Measurements from ENCODE around the gene SUCO. TPM values are rescaled to one million over a fixed set of nuclear protein-coding genes. Genes with fewer than 3 reads are reported as not detected.

Gene SUCO
- total RNA-seq, 4 donors from 2014 or later: 18.6 to 26.9 (median 23.4) TPM

- peaks cover 5 to 83% (median 5%) of the 10 kb centered on the region in 3 donors for H3K36me3 ChIP-seq
- TF ChIP-seq POLR2A (IDR thresholded peaks at IDR 0.05): no peak
- TF ChIP-seq, protein P1, sequence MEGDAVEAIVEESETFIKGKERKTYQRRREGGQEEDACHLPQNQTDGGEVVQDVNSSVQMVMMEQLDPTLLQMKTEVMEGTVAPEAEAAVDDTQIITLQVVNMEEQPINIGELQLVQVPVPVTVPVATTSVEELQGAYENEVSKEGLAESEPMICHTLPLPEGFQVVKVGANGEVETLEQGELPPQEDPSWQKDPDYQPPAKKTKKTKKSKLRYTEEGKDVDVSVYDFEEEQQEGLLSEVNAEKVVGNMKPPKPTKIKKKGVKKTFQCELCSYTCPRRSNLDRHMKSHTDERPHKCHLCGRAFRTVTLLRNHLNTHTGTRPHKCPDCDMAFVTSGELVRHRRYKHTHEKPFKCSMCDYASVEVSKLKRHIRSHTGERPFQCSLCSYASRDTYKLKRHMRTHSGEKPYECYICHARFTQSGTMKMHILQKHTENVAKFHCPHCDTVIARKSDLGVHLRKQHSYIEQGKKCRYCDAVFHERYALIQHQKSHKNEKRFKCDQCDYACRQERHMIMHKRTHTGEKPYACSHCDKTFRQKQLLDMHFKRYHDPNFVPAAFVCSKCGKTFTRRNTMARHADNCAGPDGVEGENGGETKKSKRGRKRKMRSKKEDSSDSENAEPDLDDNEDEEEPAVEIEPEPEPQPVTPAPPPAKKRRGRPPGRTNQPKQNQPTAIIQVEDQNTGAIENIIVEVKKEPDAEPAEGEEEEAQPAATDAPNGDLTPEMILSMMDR (IDR thresholded peaks at IDR 0.05): no peak
- intact Hi-C loops (cut with DNase I): no loop called here
Measured at GRCh38 chr1:172567720-172568119, 34.8 kb downstream of the SUCO start.

DNA sequence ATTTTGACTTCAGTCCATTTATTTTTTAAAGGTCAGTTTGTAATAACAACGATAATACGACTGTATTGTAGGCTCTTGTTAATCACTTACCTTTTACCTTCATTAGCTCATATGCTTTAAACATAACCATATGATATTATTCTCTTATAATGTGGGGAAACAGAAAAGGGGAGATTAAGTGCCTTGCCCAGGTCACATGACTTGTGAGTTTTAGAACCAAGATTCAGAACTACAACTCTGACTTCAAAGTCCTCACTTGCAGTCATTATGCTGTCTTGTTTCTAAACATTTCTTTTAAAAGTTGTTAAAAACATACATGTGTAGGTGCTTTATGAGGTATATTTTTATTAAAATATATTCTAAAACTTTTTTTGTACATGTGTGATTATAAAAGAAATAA, 41.1 kb downstream of the SUCO start:
- intact Hi-C loops (cut with DNase I): no loop called here
- TF ChIP-seq POLR2A (IDR thresholded peaks at IDR 0.05): no peak
- TF ChIP-seq, protein P1 (IDR thresholded peaks at IDR 0.05): no peak
- no peaks in the 10 kb centered on the region for H3K27me3 ChIP-seq

More at GRCh38 chr1:172567720-172568119, 34.8 kb downstream of the SUCO start:
- H3K27me3 ChIP-seq: no peaks in the 10 kb centered on the region
- no peak overlapping the region for H3K4me3 ChIP-seq
- no peak overlapping the region for H3K27ac ChIP-seq
- H3K9me3 ChIP-seq: no peaks in the 10 kb centered on the region
- 86 to 96% methylated on average over 3 of the region's 3 CpGs for WGBS, 2 donors
- no peaks in the 10 kb centered on the region for H3K4me1 ChIP-seq
- DNase-seq: no peak

DNA sequence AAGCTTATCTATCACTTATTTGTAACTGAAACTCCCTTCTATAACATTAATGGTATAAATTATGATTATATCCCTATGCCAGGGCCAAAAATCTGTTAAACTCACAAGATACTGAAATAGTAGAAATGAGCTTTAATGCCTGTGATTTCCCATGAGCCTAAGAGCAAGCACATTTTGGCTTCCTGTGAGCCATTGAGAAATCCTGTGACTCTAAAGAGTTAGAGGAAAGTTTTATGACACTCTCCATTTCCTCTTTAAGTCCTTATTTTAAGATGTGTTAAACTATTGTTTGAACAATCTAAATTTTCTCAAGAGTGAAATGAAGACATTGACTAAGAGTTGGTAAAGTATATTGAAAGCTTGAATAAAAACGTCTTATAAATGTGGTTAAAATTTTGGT, 45.6 kb downstream of the SUCO start:
- intact Hi-C loops (cut with DNase I): no loop called here
- no peak for DNase-seq
- Histone ChIP-seq H3K9me3 (no peaks in the 10 kb centered on the region), H3K36me3 (peaks cover 0 to 82% (median 0%) of the 10 kb centered on the region in 3 donors), H3K27ac (no peak overlapping the region), H3K4me1 (no peaks in the 10 kb centered on the region), H3K4me3 (no peak overlapping the region), H3K27me3 (no peaks in the 10 kb centered on the region)
- no peak for TF ChIP-seq POLR2A (IDR thresholded peaks at IDR 0.05)
- TF ChIP-seq, protein P1 (IDR thresholded peaks at IDR 0.05): no peak
- WGBS, 2 donors: 73 to 74% methylated on average over 1 of the region's 1 CpG

More for the DNA sequence above, 41.1 kb downstream of the SUCO start:
- DNase-seq: no peak
- WGBS, 2 donors: 91 to 95% methylated on average over 2 of the region's 2 CpGs
- H3K4me3 ChIP-seq: no peak overlapping the region
- H3K27ac ChIP-seq: no peak overlapping the region
- H3K36me3 ChIP-seq: peaks cover 3 to 86% (median 5%) of the 10 kb centered on the region in 3 donors
- H3K9me3 ChIP-seq: no peaks in the 10 kb centered on the region
- H3K4me1 ChIP-seq: no peaks in the 10 kb centered on the region

DNA sequence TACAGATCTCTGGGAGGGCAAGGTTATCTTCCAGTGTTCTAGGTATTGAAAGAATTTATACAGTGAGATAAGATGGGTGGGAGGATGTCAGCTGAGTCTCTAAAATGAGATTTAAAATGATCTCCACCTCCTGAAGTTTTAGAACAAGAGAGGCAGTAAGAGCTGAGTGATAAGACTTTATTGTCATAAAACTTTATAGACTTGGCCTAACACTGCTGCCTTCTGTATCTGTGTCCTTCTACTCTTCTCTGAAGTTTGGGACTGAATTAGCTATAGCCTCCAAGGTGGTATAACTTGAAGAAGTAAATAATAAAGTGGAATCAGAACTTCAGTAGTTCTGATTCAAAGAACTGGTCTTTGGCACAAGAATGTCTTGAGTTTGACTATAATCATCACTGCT, 48.3 kb downstream of the SUCO start:
- Histone ChIP-seq H3K4me3 (no peak overlapping the region), H3K36me3 (peaks cover 0 to 60% (median 0%) of the 10 kb centered on the region in 3 donors), H3K4me1 (peaks cover 0 to 7% (median 0%) of the 10 kb centered on the region in 3 donors), H3K27ac (no peak overlapping the region), H3K9me3 (no peaks in the 10 kb centered on the region), H3K27me3 (no peaks in the 10 kb centered on the region)
- intact Hi-C loops (cut with DNase I): no loop called here
- TF ChIP-seq, protein P1 (IDR thresholded peaks at IDR 0.05): no peak
- TF ChIP-seq POLR2A (IDR thresholded peaks at IDR 0.05): no peak
- DNase-seq: no peak

GRCh38 chr1:172581779-172582178, 48.8 kb downstream of the SUCO start:
- H3K36me3 ChIP-seq: peaks cover 0 to 57% (median 0%) of the 10 kb centered on the region in 3 donors
- H3K4me1 ChIP-seq: peaks cover 0 to 7% (median 0%) of the 10 kb centered on the region in 3 donors
- no peaks in the 10 kb centered on the region for H3K27me3 ChIP-seq
- intact Hi-C loops (cut with DNase I): no loop called here
- no peak for TF ChIP-seq POLR2A (IDR thresholded peaks at IDR 0.05)
- TF ChIP-seq, protein P1 (IDR thresholded peaks at IDR 0.05): no peak
- DNase-seq: no peak
- no peak overlapping the region for H3K4me3 ChIP-seq
- H3K9me3 ChIP-seq: no peaks in the 10 kb centered on the region
- WGBS, 2 donors: 75 to 93% methylated on average over 1 of the region's 1 CpG
- H3K27ac ChIP-seq: no peak overlapping the region
